Right ventricle myocardium inferior (tissue), 1 donor: ENCODE results near the gene CRYGS. TPM values are rescaled to one million over a fixed set of nuclear protein-coding genes. Genes with fewer than 3 reads are reported as not detected.
A peak's percentile ranks its signal among the peaks of the same experiment; 100 is the strongest.
"Not testable (repeated sequence)": the region's sequence is repeated elsewhere in the genome, so short reads cannot be mapped to it uniquely, and the experiment has no call there.

Source experiments
- ATAC-seq: fragments of 200-7000 bp; cut with Tn5 transposase; one replicate; pipeline ENCODE4 v1.9.1; 2020; ENCODE audit warnings: mild to moderate bottlenecking, moderate library complexity
- DNase-seq: peaks from one replicate; pipeline ENCODE4 v3.0.0; 2021; ENCODE audit errors: missing footprints
- intact Hi-C: fragments of 100-400 bp; cut with DNase I; formaldehyde crosslinking; loops from one replicate; pipeline ENCODE4 v1.11.0; 2022
- total RNA-seq: library from RNA; stranded (reverse); fragmentation: NEBNext Ultra II Directional; extraction: Animal tissue kit (Norgen Biotek cat#: 25700); gene quantifications from one replicate; pipeline ENCODE4 v1.2.1, GENCODE V29; 2021
- donor health status: DM: no; HTN: yes; CAD: no; lungs with severe emphysema.

Gene CRYGS
- total RNA-seq, 1 donor from 2014 or later: 1.2 TPM

GRCh38 chr3:186502966-186503712 lies 41.0 kb downstream of the CRYGS start:
- DNase-seq (no peak), ATAC-seq (no peak)
- intact Hi-C loops: no loop called here

GRCh38 chr3:186502138-186502948 lies 41.8 kb downstream of the CRYGS start:
- ATAC-seq (peak; percentile 34), DNase-seq (no peak)
- intact Hi-C loops: no loop called here

- intact Hi-C loops, DNase-seq, ATAC-seq: not testable (repeated sequence)
Measured at GRCh38 chr3:186499949-186500348, 44.2 kb downstream of the CRYGS start.

GRCh38 chr3:186498022-186498421 lies 46.2 kb downstream of the CRYGS start:
- intact Hi-C loops, ATAC-seq, DNase-seq: not testable (repeated sequence)

- DNase-seq (peak; percentile 69), ATAC-seq (no peak)
- intact Hi-C loops: no loop called here
Measured at GRCh38 chr3:186497608-186498007, 46.6 kb downstream of the CRYGS start.

- DNase-seq (no peak), ATAC-seq (no peak)
- intact Hi-C loops: no loop called here
Measured at GRCh38 chr3:186496635-186497034, 47.5 kb downstream of the CRYGS start.

GRCh38 chr3:186496016-186496415 lies 48.2 kb downstream of the CRYGS start:
- intact Hi-C loops: no loop called here

GRCh38 chr3:186493525-186494255 lies 50.5 kb downstream of the CRYGS start:
- DNase-seq (no peak), ATAC-seq (no peak)
- intact Hi-C loops: no loop called here

More at GRCh38 chr3:186496016-186496415, 48.2 kb downstream of the CRYGS start:
- ATAC-seq (no peak), DNase-seq (no peak)

- DNase-seq: no peak
- intact Hi-C loops: no loop called here
- no peak for ATAC-seq
Measured at GRCh38 chr3:186492385-186492984, 51.7 kb downstream of the CRYGS start.

- DNase-seq (no peak), ATAC-seq (no peak)
- intact Hi-C loops: no loop called here
Measured at GRCh38 chr3:186489507-186489906, 54.7 kb downstream of the CRYGS start.

Other genes starting within 250 kb of the CRYGS start
- 31.1 TPM for gene DGKG, start 182.1 kb downstream of the CRYGS start, total RNA-seq
- 5.3 TPM for gene TBCCD1, start 23.0 kb upstream of the CRYGS start, total RNA-seq
- gene DNAJB11, start 26.3 kb upstream of the CRYGS start, total RNA-seq: 26.5 TPM
- gene AHSG, start 68.7 kb upstream of the CRYGS start, total RNA-seq: not detected
- not detected for gene FETUB, start 96.0 kb upstream of the CRYGS start, total RNA-seq
- not detected for gene HRG, start 121.6 kb upstream of the CRYGS start, total RNA-seq
- 0.62 TPM for gene KNG1, start 173.0 kb upstream of the CRYGS start, total RNA-seq
- gene EIF4A2, start 239.2 kb upstream of the CRYGS start, total RNA-seq: 422 TPM